A673 (cell line): ENCODE results near the gene B3GALT5. TPM values are rescaled to one million over a fixed set of nuclear protein-coding genes. Genes with fewer than 3 reads are reported as not detected.

ENCODE experiments used
- BruUV-seq: library from RNA; stranded (reverse); fragments of 400-500 nt; replicated peaks from 2 replicates; lab custom pipeline; 2021; lab: Mats Ljungman, UMichigan
- CTCF ChIA-PET: fragments of 300-600 bp; sonication (Branson Sonifier 250); formaldehyde crosslinking; loops from one replicate; lab custom pipeline; 2022; ENCODE audit warnings: antibody characterized with exemption; lab: Charles Lee
- POLR2A ChIA-PET: fragments of 300-600 bp; sonication (Branson Sonifier 250); formaldehyde crosslinking; loops from one replicate; lab custom pipeline; 2022; ENCODE audit warnings: antibody characterized with exemption; ENCODE audit not compliant: low non-redundant PET; lab: Charles Lee
- DNase-seq: peaks from one replicate; pipeline ENCODE4 v3.0.0-alpha.2; 2015; ENCODE audit warnings: low spot score
- H3K27ac ChIP-seq: fragments of 200-600 bp; sonication (generic); 2 replicates; pipeline ENCODE4 v1.5.1; 2016; ENCODE audit warnings: mixed run types, low read depth, mild to moderate bottlenecking, mixed read lengths, antibody characterized with exemption, low read length; ENCODE audit not compliant: poor library complexity, severe bottlenecking
- H3K27me3 ChIP-seq: fragments of 200-600 bp; sonication (generic); replicated peaks from 2 replicates; pipeline ENCODE4 v1.6.1; 2017; ENCODE audit warnings: mixed run types, low read depth, mild to moderate bottlenecking, mixed read lengths, antibody characterized with exemption, low read length; ENCODE audit not compliant: insufficient read depth, poor library complexity
- H3K36me3 ChIP-seq: fragments of 200-600 bp; sonication (generic); 2 replicates; pipeline ENCODE4 v1.6.1; 2016; ENCODE audit warnings: mixed run types, mild to moderate bottlenecking, mixed read lengths, antibody characterized with exemption, low read length; ENCODE audit not compliant: insufficient read depth, poor library complexity, severe bottlenecking
- H3K4me1 ChIP-seq: fragments of 200-600 bp; sonication (generic); 2 replicates; pipeline ENCODE4 v1.6.1; 2017; ENCODE audit warnings: mixed run types, mild to moderate bottlenecking, mixed read lengths, antibody characterized with exemption, low read length; ENCODE audit not compliant: insufficient read depth, poor library complexity, severe bottlenecking
- H3K4me3 ChIP-seq: fragments of 200-600 bp; sonication (generic); 2 replicates; pipeline ENCODE4 v1.5.1; 2016; ENCODE audit warnings: low read depth, mixed run types, mild to moderate bottlenecking, mixed read lengths, low read length; ENCODE audit not compliant: poor library complexity, severe bottlenecking
- H3K9me3 ChIP-seq: fragments of 200-600 bp; sonication (generic); 2 replicates; pipeline ENCODE4 v1.6.1; 2016; ENCODE audit warnings: mixed run types, low read depth, mild to moderate bottlenecking, mixed read lengths, antibody characterized with exemption, low read length; ENCODE audit not compliant: poor library complexity, severe bottlenecking
- EZH2 ChIP-seq: fragments of 200-600 bp; sonication (generic); IDR thresholded peaks from 2 replicates; pipeline ENCODE4 v1.6.1; 2017; ENCODE audit warnings: borderline replicate concordance, low read depth, mild to moderate bottlenecking, mixed read lengths, antibody characterized with exemption, low read length; ENCODE audit not compliant: poor library complexity, severe bottlenecking
- intact Hi-C: fragments of 100-400 bp; cut with micrococcal nuclease; formaldehyde crosslinking; loops from one replicate; pipeline ENCODE4 v1.10.0; 2022; ENCODE audit not compliant: unreplicated experiment
- total RNA-seq: library from RNA; stranded (reverse); gene quantifications from 2 replicates; pipeline ENCODE4 v1.2.3, GENCODE V29; 2021
- TF ChIP-seq, protein P1 (sequence below): fragments of 300-800, 200-600 bp; sonication (generic); conservative IDR thresholded peaks from 2 replicates; pipeline ENCODE4 v1.5.1; 2017; ENCODE audit warnings: low read depth, mild to moderate bottlenecking, antibody characterized with exemption, low read length, moderate library complexity, mixed read lengths

B3GALT5 gene
- total RNA-seq, 1 experiment from 2014 or later = 0.32 TPM

DNA sequence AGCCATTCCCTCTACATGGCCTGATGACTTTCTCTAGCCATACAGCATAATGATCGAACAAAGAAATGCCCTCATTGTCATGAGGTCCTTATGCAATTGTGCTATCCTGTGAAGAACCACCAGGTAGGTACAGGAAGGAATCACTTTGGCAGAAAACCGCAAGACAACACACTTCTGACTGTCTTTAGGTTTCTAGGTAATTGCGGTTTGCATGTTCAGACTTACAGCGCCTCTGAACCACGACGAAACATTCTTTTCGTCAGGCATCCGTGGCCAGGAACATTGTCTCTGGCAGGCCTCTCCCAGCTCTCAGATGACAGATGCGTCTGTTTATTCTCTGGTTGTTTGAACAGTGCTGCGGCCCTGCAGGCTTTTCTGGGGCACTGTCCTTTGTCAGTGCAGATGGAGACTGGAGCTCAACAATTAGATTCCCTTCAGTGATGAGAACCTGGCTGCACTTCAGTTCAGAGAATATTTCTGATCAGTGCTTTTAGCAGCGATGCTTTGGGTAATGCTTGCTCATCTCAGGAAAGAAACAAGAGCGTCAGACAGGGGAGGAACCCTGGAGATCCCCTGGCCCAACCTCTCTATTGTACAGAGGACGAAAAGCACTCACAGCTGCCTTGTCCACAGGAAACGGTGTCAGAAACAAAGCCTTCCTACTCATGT is 63.4 kb downstream of the B3GALT5 start:
- BruUV-seq = no TSS peak
- Histone ChIP-seq H3K36me3 (no peaks in the 10 kb centered on the region), H3K9me3 (no peaks in the 10 kb centered on the region), H3K27me3 (no peaks in the 10 kb centered on the region), H3K4me3 (no peak overlapping the region), H3K27ac (no peak overlapping the region), H3K4me1 (no peaks in the 10 kb centered on the region)
- intact Hi-C loops = no loop called here
- CTCF ChIA-PET = no interaction called here
- TF ChIP-seq, protein P1, sequence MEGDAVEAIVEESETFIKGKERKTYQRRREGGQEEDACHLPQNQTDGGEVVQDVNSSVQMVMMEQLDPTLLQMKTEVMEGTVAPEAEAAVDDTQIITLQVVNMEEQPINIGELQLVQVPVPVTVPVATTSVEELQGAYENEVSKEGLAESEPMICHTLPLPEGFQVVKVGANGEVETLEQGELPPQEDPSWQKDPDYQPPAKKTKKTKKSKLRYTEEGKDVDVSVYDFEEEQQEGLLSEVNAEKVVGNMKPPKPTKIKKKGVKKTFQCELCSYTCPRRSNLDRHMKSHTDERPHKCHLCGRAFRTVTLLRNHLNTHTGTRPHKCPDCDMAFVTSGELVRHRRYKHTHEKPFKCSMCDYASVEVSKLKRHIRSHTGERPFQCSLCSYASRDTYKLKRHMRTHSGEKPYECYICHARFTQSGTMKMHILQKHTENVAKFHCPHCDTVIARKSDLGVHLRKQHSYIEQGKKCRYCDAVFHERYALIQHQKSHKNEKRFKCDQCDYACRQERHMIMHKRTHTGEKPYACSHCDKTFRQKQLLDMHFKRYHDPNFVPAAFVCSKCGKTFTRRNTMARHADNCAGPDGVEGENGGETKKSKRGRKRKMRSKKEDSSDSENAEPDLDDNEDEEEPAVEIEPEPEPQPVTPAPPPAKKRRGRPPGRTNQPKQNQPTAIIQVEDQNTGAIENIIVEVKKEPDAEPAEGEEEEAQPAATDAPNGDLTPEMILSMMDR = no peak
- TF ChIP-seq EZH2 = no peak
- POLR2A ChIA-PET = no interaction called here
- DNase-seq = no peak

DNA sequence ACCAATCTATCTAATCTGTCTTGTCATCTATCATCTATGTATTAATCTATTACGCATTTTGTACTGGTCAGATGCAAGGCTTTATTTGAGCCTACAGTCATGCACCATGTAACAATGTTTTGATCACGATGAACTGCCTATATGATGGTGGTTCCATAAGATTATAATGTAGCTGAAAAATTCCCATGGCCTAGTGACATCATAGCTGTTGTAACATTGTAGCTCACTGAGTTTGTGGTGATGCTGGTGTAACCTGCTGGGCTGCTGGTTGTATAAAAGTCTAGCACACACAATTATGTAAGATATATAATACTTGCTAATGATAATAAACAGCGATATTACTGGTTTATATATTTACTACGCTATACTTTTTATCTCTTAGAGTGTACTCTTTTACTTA is 67.5 kb downstream of the B3GALT5 start:
- POLR2A ChIA-PET = no interaction called here
- intact Hi-C loops = no loop called here
- H3K36me3 ChIP-seq = no peaks in the 10 kb centered on the region

DNA sequence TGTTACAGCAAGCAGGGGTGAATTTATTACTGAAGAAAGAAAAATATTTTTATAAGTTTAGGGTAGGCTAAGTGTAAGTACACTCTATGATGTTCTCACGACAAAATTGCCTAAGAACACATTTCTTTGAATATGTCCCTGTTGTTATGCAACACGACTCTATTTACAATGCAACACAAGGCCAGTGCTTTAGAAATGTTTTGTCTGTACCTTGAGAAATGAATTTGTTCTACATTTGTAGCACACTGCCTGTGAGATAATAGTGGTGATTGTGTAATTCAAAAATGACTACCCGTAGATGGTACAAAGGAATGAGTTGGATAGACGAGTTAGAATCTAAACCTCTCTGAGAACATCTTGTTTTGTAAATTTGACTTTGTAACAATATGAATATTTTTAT is 68.5 kb downstream of the B3GALT5 start:
- TF ChIP-seq EZH2 = no peak
- TF ChIP-seq, protein P1 = no peak
- no peak overlapping the region for H3K27ac ChIP-seq
- intact Hi-C loops = no loop called here
- no peaks in the 10 kb centered on the region for H3K36me3 ChIP-seq
- H3K9me3 ChIP-seq = no peaks in the 10 kb centered on the region
- H3K4me3 ChIP-seq = no peak overlapping the region
- ChIA-PET POLR2A (no interaction called here), CTCF (no interaction called here)
- no peak for DNase-seq
- H3K27me3 ChIP-seq = no peaks in the 10 kb centered on the region
- BruUV-seq = no TSS peak
- H3K4me1 ChIP-seq = no peaks in the 10 kb centered on the region

More for the DNA sequence above, 67.5 kb downstream of the B3GALT5 start:
- BruUV-seq = no TSS peak
- no peaks in the 10 kb centered on the region for H3K27me3 ChIP-seq
- TF ChIP-seq, protein P1 = no peak
- no peak for TF ChIP-seq EZH2
- no peak overlapping the region for H3K4me3 ChIP-seq
- DNase-seq = no peak
- CTCF ChIA-PET = no interaction called here
- no peaks in the 10 kb centered on the region for H3K4me1 ChIP-seq
- no peaks in the 10 kb centered on the region for H3K9me3 ChIP-seq
- no peak overlapping the region for H3K27ac ChIP-seq
